ENCODE results near the gene SYNDIG1.
A peak's percentile ranks its signal among the peaks of the same experiment; 100 is the strongest.

SYNDIG1 gene

DNA sequence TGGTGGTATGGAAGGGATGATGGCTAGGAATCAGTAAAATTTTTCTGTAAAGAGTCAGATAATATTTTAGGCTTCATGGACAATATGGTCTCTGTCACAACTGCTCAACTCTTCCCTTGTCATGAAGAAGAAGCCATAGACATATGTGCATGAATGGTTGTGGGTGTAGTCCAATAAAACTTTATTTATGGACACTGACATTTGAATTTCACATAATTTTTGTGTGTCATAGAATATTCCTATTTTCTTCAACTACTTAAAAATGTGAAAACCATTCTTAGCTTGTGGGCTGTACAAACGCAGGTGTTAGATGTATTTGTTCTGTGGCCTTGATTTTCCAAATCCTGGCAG, 59.9 kb downstream of the SYNDIG1 start:
- no peak for DNase-seq

DNA sequence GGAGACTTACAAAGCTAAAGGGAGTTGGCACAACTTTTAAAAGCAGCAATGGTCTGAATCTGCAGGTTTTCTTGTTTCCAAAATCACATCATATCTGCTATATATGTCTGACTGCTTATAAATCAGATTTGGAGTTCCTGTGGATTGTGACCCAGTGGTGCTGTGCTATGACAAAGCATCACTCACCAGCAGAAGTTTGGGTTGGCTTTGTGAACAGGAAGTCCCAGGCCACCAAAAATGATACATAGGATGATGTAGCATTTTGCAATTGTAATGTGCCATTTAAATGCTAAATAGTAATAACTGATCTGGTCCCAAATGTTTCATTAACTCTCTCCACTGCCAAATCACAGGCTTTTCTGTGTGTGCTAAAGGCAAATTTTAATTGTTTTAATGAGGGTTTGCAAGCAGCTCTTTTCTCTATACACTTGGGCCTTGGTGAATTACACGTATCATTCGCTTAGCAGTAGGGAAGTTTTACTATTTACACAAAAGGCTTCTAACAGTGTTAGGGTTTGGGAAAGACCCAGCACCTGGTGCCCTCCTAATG, 60.8 kb downstream of the SYNDIG1 start:
- DNase-seq, result peak; percentile 25

DNA sequence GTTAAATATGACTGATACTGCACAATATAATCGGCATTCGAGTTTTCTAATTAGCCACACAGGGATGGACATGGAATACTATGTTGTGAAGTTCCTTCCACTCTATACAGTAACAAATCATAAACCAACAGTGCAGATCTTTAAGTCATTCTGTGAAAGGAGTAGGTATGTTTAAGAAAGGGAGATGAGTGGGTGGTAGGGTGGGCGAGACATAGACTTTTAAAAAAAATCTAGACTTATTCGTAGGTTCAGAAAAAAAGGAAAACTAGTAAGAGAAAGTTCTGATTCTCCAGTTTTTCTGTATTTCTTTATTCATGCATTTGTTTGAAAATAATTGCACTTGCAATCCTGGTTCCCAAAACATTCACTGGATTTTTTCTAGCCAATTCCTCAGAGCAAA, 61.8 kb downstream of the SYNDIG1 start:
- no peak for DNase-seq

DNA sequence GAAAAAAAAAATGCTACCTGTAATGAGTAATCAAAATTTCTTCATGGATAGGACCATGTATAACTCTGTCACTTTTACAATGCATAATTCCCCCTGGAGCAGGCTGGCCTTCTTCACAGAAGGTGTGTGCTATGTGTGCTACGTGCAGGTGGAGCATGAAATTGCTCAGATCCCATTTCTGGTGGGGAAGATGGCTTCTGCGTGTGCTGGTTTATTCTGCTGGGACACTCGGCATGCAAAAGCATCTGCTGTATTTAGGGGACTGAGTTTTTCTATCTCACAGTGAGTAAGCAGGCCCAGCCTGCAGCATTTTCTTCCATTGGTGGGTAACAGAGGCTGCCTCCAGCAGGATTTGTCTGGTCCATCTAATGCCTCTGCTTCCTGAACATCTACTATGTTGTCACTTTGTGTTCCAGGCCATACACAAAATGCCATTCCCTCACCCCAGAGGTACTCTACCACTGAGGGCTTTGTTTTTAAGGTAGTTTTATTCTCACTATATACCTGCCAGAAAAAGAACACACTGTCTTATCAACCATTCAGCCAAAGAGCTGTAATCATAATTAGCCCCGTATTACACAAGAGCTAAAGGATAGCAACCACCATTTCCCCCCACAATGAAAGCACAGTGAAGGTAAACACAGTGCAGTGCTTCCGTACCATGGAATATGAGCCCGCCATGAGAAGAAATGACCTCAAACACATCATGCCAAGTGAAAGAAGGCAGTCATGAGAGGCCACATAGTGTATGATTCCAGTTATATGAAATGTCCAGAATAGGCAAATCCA, 62.4 kb downstream of the SYNDIG1 start:
- no peak for DNase-seq

DNA sequence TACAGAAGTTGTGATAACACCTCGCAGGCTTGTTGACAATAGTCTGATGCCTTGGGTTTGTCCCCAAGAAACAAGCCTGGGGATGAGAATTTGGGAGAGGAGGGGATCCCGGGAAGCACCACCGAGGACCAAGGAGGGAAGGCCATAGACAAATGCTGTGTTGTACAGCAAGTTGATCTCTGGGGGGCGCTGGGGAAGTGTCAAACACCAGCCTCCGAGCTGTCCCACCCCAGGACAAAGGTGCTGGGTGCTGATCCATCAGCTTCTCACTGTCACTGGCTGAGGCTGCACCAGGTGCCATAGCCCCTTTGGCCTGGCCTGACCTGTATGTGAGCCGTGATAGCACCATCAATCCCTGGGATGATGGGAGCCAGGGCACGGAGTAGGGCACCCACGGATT, 64.0 kb downstream of the SYNDIG1 start:
- DNase-seq, result no peak

DNA sequence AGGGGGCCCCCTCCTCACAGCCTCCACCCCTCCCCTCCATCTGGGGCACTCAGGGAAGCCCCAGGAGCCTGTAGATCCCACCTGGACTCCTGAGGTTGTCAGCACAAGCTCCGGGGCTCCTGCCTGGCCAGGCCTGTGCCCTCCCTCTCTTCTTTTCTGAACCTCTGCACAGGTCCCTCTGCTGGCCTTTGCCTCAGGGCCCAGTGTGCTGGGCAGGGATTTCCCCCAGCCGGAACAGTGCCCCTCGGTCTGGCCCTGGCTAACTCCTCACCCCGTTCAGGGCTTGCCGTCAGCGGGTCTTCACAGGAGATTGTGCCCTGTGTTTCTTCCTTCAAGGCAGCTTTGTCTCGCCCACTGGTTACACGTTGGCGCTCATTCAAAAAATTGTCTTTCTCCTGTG, 64.9 kb downstream of the SYNDIG1 start:
- no peak for DNase-seq

DNA sequence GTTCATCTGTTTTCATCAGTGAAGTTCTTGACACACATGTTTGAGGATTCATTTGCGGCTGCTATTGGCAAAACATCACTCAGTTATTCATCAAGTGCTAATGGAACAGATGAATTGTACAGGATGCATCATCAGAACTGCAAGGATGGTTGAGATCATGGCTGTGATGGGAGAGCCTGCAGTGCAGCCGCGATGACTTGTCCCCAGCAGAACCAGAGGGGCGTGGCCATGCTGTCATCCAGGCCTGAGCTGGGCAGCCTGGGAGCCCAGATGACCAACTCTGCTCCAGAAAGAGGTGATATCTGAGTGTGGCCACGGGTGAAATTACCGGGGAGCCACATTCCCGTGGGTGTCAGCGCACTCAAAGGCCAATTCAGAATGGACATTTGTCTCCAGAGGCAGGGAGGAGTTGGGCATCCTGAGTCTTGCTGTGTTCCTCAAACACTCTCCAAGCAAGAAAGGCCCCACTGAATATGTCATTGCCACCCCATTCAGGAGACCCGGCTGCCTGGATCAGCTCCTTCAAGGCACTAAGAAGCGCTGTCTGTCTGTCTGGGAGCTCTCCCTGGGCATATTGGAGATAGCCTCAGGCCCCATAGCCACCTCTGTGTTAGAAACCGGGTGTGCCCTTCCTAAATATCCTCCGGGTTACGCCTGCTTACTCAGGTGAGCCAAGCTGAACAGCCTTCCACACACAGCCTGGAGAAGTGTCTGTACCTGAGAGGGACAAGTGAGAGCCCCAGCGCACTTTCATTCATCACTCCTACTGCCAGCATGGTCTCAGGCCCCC, 66.7 kb downstream of the SYNDIG1 start:
- DNase-seq, result peak; percentile 72

DNA sequence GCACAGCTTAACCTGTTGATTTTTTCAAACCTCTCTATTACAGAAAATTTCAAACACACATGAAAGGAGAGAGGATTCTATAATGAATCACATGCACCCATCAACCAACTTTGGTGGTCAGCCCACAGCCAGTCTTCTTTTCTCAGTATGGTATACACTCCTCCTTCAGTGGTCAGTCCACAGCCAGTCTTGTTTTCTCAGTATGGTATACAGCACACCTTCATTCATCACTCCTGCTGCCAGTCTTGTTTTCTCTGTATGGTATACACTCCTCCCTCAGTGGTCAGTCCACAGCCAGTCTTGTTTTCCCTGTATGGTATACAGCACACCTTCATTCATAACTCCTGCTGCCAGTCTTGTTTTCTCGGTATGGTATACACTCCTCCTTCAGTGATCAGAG, 67.8 kb downstream of the SYNDIG1 start:
- DNase-seq, result no peak

DNA sequence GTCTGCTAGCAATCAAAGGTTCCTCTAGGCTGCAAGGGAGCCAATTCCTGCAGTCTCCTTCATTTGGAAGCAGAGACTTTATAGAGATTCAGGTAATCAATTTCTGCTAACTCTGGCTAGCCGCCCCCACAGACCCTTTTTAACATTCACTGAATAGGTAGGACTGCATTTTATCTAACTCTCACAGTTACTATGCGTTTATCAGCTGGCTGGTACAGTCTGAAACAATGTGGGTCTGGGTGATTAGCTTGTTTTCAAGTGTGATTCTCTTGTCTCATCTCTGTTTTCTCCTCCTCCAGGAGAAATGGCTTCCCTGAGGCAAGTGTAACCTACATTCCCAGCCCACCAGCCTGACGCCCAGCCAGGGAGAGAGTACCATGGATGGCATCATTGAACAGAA, 73.3 kb downstream of the SYNDIG1 start:
- DNase-seq, result no peak

DNA sequence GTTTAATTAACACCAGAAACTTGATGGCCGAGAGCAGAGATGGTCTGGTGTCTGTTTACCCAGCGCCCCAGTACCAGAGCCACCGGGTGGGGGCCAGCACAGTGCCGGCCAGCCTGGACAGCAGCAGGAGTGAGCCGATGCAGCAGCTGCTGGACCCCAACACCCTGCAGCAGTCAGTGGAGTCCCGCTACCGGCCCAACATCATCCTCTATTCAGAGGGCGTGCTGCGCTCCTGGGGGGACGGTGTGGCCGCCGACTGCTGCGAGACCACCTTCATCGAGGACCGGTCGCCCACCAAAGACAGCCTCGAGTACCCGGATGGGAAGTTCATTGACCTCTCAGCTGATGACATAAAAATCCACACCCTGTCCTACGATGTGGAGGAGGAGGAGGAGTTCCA, 73.7 kb downstream of the SYNDIG1 start:
- no peak for DNase-seq

DNA sequence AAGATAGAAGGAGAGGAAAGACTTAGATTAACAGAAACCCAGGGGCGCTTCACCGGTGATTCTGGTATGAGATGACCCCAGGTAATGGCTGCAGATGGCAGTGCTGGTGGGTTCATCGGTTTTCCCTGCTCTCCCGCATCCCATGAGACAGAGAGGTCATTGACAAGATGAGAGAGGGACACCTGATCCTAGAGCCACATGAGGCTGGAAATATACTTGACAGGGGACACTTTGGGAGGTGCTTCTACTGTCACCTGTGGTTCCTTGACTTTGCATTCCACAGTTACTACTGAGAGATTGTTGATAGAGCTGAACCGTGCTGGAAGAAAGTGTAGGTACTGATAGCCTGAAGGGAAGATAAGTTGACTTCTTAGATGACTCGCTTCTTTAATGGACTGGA, 74.3 kb downstream of the SYNDIG1 start:
- DNase-seq, result no peak

DNA sequence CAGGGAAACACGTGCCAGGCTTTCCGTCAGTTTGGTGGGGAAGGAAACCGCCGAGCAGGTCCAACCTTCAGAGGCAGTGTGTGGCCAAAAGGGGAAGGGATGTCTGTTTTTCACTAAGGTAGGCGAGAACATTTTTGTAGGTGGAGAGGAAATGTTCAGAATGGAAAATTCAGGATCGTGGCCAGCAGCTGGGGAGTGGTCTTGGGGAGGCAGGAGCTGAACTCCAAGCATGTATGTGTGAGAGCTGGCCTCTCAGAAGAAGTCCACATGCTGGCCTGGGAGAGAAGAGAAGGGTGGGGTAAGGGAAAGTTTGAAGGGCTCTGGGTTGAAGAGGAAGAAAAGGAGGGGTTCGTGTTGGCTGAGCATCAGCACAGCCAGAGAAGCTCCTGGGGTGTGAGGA, 74.9 kb downstream of the SYNDIG1 start:
- no peak for DNase-seq

DNA sequence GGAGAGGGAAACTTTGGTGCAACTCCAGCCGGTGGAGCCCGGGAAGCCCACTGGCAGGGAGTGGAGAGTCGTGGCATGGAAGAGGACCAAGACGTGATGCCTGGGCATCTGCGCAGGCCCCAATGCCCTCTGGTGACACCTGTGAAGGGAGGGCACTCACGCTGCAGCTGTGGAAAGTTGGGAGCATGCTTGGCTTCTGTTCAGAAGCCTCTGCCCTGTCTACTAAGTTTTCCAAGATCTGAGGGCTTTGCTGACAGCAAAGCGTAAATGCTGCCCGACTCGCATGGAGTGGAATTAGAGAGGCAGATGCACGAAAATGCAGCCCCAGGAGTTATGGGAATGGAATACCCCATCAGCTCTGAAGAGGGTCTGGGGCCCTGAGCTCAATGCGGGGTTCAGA, 75.7 kb downstream of the SYNDIG1 start:
- DNase-seq, result no peak

DNA sequence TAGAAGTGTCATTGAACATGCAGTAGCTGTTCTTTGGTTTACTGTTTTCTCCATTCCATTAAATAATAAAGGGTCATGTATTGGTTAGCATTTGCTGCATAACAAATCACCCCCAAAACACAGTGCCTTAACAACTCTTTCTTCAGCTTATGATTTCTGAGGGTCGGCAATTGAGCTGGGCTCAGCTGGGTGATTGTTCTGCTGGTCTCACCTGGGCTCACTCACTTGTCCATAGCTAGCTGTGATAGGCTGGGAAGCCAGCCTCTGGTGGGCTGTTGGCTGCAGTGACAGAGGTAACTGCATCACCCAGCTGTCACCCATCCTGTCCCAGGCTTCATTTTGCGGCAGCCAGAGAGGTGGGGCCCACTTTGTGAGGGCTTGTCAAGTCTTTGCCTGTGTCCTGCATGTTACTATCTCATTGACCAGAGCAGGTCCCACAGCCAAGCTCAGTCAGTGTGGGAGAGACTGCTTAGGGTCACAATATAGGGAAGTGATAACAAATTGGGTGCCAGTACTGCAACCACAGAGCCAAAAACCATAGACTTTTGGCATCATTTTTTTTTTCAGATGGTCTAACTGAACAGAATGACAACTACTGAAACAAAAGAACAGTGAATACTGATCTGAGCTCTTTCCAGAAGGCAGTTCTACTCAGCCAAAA, 76.9 kb downstream of the SYNDIG1 start:
- DNase-seq, result no peak

DNA sequence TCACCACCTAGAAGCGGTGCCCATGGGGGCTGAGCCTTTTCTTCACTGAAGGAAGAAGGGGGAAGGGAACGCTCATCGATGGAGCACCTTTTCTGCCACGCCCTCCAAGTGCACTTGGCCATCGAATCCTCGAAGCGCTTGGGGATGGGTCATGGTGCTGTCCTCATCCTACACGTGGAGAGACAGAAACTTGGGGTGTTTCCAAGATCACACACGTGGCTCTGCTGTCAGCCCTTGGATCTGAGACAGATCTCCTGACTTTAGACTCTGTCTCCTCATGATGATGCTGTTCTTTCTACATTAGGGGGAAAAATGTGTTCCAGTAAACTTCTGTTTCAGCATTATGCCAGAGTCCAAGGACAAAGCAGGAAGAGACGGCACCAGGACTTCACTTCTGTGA, 78.5 kb downstream of the SYNDIG1 start:
- DNase-seq, result no peak

DNA sequence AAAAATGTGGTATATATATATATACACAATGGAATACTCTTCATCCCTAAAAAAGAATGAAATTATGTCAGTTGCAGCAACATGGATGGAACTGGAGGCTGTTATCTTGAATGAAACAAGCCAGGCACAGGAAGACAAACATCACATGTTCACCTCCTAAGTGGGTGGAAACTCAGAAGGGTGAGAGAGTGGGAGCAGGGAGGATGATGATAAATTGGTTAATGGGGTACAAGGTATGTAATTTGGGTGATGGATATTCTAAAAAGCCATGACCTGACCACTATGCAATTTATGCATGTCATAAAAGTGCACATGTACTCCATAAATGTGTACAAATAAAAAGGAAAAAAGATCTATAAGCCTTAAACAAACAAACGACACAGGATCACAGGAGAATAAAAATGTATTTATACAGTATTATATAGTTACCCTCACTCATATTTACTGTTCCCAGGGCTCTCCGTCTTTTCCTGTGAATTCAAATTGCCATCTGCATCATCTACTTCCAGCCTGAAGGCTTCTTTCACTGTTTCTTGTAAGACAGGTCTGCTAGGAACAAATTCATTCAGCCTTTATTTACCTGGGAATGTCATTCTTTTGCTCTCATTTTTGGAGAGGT, 89.8 kb downstream of the SYNDIG1 start:
- no peak for DNase-seq

DNA sequence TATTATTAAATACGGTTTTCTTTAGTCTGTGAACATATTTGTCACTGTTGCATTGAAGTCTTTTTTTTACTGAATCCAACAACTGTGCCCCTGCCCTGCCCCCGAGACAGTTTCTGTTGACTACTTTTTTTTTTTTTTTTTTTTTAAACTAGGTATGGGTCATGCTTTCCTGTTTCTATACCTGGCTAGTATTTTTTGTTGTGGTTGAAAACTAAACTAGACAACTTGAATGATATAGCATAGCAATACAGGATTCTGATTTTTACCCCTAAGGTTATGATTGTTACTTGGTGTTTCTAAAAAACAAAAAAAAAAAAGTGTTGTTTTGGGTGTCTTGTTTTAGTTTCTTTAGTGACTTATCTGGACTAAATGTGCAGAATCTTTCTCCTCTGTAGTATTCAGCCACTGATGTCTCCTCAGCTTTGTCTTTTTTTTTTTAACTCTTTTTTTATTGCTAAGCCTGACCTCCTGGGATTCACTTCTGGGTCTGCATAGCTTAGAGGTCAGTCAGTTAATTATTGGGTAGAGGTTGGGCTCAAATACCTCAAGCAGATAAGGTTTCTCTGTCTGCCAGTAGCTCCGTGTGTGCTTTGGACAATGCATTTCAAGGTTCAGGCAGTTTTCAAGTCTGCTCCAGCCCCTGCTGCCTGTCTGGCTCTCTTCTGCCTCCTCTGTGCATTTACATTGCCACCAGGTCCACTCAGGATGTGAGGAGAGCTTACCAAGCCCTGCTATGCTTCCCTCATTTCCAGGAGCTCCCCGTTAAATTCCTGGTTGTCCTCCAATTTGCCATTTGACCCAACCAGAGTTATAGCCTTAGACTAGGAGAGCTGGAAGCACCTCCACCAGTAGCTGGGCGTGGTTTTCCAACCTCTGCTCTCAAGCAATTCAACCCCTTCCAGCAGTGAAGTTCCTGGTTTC, 91.4 kb downstream of the SYNDIG1 start:
- DNase-seq, result peak; percentile 29

DNA sequence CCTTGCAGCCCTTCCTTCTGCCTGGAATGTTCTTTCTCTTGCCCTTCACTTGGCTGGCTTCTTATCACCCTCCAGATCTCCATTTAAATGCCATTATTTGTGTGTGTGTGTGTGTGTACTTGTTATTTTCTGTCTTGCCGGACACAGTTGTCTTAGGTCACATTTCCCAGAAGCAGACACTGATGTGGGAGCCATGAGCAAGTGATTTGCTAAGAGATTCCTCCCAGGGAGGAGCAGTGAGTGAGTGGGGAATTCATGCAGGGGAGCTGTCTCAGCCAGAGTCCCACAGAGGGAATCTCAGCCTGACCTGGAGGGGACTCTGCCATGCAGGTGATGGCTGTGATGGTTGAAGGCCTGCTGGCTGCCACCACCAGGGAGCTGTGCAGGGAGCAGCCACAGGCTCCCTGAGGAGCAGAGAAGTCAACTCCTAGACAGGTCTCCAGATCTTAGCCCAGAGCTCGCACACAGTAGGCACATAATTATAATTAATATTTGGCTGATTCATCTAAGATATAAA, 96.5 kb downstream of the SYNDIG1 start:
- DNase-seq, result no peak

DNA sequence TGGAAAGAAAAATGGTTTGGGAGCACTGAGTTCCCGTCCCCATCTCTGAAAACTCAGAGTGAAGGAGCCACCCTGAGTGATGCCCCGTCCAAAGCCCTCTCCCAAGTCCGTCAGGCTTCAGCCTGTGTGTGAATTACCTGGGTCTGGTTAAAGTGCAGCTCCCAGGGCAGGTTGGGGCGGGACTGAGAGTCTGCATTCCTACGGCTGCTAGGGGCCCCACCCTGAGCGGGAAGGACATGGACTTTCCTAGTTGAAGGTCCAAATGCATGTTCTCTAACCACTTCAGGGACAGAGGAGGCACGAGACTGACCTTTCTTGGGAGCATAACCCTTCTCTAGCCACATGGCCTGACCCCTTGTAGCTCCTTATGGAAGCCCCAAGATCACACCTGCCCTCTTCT, 97.2 kb downstream of the SYNDIG1 start:
- no peak for DNase-seq

DNA sequence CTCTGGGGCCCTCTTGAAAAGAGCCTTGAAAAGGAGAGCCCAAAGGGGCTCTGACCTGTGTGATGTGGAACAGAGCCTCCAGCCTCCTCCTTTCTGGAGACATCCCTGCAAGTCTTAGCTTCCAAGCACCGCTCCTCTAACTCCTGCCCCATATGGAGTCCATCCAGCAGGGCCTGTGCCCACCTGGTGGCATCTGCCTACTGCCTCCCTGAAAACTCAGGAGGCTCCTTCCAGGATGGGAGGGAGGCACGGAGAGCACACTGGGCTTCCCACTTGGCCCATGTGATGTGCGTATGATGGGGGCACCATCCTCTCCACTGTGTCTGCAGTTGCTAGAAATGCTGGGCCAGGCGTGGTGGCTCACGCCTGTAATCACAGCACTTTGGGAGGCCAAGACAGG, 98.1 kb downstream of the SYNDIG1 start:
- no peak for DNase-seq

DNA sequence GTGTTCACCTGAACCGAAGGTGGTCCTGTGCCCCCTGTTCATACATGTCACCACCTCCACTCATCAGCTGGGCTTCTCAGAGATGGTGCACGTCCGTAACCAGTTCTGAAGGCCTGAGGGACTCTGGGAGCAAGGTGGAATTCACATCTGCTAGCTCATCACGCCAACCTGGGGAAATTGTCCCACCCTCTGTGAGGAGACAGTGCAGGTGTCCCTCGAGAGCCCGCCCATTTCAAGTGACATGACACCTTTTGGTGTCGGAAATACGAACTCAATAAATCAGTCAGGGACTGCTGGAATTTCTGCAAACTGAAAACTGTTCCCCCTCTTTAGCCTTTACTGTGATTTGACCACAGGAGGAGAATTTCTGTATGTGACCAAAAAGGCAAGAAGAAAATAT, 99.4 kb downstream of the SYNDIG1 start:
- no peak for DNase-seq

DNA sequence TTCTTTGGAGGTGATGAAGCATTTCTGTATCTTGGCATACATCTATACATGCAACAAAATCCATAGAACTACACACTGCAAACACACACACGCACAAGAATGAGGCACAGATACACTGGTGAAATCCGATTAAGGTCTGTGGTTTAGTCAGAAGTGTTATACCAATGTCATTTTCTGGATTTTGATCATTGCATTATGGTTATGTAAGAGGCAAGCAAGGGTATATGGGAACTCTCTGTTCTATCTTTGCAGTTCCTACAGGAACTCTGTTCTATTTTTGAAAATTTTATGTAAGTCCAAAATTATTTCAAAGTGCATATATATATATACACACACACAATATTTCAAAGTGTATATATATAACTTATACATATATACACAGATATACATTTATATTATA, 101.7 kb downstream of the SYNDIG1 start:
- no peak for DNase-seq
